Measurements from ENCODE around the gene OBSL1.

The OBSL1 gene

DNA sequence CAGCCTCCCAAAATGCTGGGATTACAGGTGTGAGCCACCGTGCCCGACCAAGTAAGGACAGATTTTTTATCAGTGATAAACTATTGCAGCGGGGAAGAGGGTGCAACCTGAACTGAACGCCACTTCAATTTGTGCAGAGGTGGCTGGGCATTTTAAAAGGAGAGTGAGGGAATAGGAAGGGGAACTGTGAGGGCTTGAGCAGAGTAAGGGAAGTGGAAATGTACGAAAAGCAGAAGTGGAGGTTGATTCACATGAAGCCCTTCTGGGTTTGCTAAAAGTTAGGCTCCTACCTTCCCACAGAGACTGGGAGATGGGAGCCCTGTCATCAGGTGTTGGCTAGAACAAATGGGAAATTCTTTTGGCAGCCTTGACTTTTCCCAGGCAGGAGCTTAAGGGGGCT, 32.4 kb upstream of the OBSL1 start:
- Histone ChIP-seq H3K4me1 (ENCODE audit: control insufficient read depth in 2 of 2, insufficient read depth in 1 of 2, low read depth in 1 of 2, low read length in 2 of 2) (no peaks in the 10 kb centered on the region), H3K9ac (ENCODE audit: low read depth, low read length, poor library complexity) (no peak overlapping the region), H2AK5ac (ENCODE audit: low read depth, low read length) (no peak overlapping the region), H3K27me3 (ENCODE audit: control insufficient read depth in 3 of 3, insufficient read depth in 3 of 3, low read depth in 1 of 3, low read length in 3 of 3) (no peaks in the 10 kb centered on the region), H2BK12ac (ENCODE audit: low read length) (no peak overlapping the region), H3K23ac (ENCODE audit: low read depth, low read length, poor library complexity) (no peak overlapping the region), H3K18ac (ENCODE audit: low read length) (no peak overlapping the region), H3K14ac (ENCODE audit: low read length) (no peak overlapping the region), H4K8ac (ENCODE audit: low read depth, low read length) (no peak overlapping the region), H4K91ac (ENCODE audit: low read depth, low read length, poor library complexity) (no peak overlapping the region), H3K79me1 (ENCODE audit: low read depth, low read length) (peaks cover 1% of the 10 kb centered on the region), H3K4me3 (ENCODE audit: low read length in 2 of 2) (no peak overlapping the region), H2BK5ac (ENCODE audit: low read length) (no peak overlapping the region), H2AFZ (ENCODE audit: low read length) (no peak overlapping the region), H3K4me2 (ENCODE audit: insufficient read depth, low read length, poor library complexity, severe bottlenecking) (no peak overlapping the region), H3K4ac (ENCODE audit: low read length) (no peak overlapping the region), H3K27ac (replicated peaks; ENCODE audit: low read length) (no peak overlapping the region), H2BK15ac (ENCODE audit: low read length) (no peak overlapping the region), H2BK120ac (ENCODE audit: low read depth, low read length) (no peak overlapping the region), H3K9me3 (replicated peaks in 1 of 2; ENCODE audit: control insufficient read depth in 2 of 2, insufficient read depth in 1 of 2, low read depth in 1 of 2, low read length in 2 of 2) (no peaks in the 10 kb centered on the region), H3K36me3 (replicated peaks in 1 of 2; ENCODE audit: control insufficient read depth in 2 of 2, insufficient read depth in 2 of 2, low read length in 2 of 2) (peaks cover 7 to 43% of the 10 kb centered on the region in 2 donors)
- no CpG with 5 or more reads among the region's 5 CpGs for WGBS, 2 donors (ENCODE audit: extremely low coverage in 2 of 2, insufficient read length in 2 of 2, insufficient replicate concordance in 1 of 2)
- no peak for DNase-seq (ENCODE audit: low spot score)

- H2AK5ac ChIP-seq (ENCODE audit: low read depth, low read length) = no peak overlapping the region
- H3K4me2 ChIP-seq (ENCODE audit: insufficient read depth, low read length, poor library complexity, severe bottlenecking) = peak overlapping the region; percentile 52
- peak overlapping the region; percentile 2 for H3K14ac ChIP-seq (ENCODE audit: low read length)
- no peak for DNase-seq (ENCODE audit: low spot score)
- H3K79me1 ChIP-seq (ENCODE audit: low read depth, low read length) = peaks cover 1% of the 10 kb centered on the region
- H4K91ac ChIP-seq (ENCODE audit: low read depth, low read length, poor library complexity) = no peak overlapping the region
- no peak overlapping the region for H3K9ac ChIP-seq (ENCODE audit: low read depth, low read length, poor library complexity)
- no peak overlapping the region for H2BK5ac ChIP-seq (ENCODE audit: low read length)
- H2BK15ac ChIP-seq (ENCODE audit: low read length) = no peak overlapping the region
- H2BK120ac ChIP-seq (ENCODE audit: low read depth, low read length) = no peak overlapping the region
- no peaks in the 10 kb centered on the region for H3K27me3 ChIP-seq (ENCODE audit: control insufficient read depth in 3 of 3, insufficient read depth in 3 of 3, low read depth in 1 of 3, low read length in 3 of 3)
- no peak overlapping the region for H4K8ac ChIP-seq (ENCODE audit: low read depth, low read length)
- peak overlapping the region; percentile 39 for H3K27ac ChIP-seq (replicated peaks; ENCODE audit: low read length)
- H3K9me3 ChIP-seq (replicated peaks in 1 of 2; ENCODE audit: control insufficient read depth in 2 of 2, insufficient read depth in 1 of 2, low read depth in 1 of 2, low read length in 2 of 2) = no peaks in the 10 kb centered on the region
- no peak overlapping the region for H2BK12ac ChIP-seq (ENCODE audit: low read length)
- H2AFZ ChIP-seq (ENCODE audit: low read length) = peak overlapping the region; percentile 97
- peaks cover 4 to 13% of the 10 kb centered on the region in 2 donors for H3K36me3 ChIP-seq (replicated peaks in 1 of 2; ENCODE audit: control insufficient read depth in 2 of 2, insufficient read depth in 2 of 2, low read length in 2 of 2)
- no peak overlapping the region for H3K23ac ChIP-seq (ENCODE audit: low read depth, low read length, poor library complexity)
- H3K18ac ChIP-seq (ENCODE audit: low read length) = no peak overlapping the region
- H3K4me1 ChIP-seq (ENCODE audit: control insufficient read depth in 2 of 2, insufficient read depth in 1 of 2, low read depth in 1 of 2, low read length in 2 of 2) = peaks cover 5 to 6% of the 10 kb centered on the region in 2 donors
- peak overlapping the region; percentile 87 for H3K4me3 ChIP-seq (ENCODE audit: low read length in 2 of 2)
- no CpG with 5 or more reads among the region's 9 CpGs for WGBS, 2 donors (ENCODE audit: extremely low coverage in 2 of 2, insufficient read length in 2 of 2, insufficient replicate concordance in 1 of 2)
- H3K4ac ChIP-seq (ENCODE audit: low read length) = no peak overlapping the region
Observed at GRCh38 chr2:219598308-219599078, 27.2 kb upstream of the OBSL1 start.

- Histone ChIP-seq H3K4me3 (ENCODE audit: low read length in 2 of 2) (peak within 1 kb of the TSS; percentile 87), H3K4ac (ENCODE audit: low read length) (no peak within 1 kb of the TSS), H2BK5ac (ENCODE audit: low read length) (peak within 1 kb of the TSS; percentile 83), H3K4me1 (ENCODE audit: control insufficient read depth in 2 of 2, insufficient read depth in 1 of 2, low read depth in 1 of 2, low read length in 2 of 2) (peaks cover 5 to 6% of the 10 kb centered on the region in 2 donors), H3K36me3 (replicated peaks in 1 of 2; ENCODE audit: control insufficient read depth in 2 of 2, insufficient read depth in 2 of 2, low read length in 2 of 2) (peaks cover 4 to 12% of the 10 kb centered on the region in 2 donors), H3K4me2 (ENCODE audit: insufficient read depth, low read length, poor library complexity, severe bottlenecking) (peak within 1 kb of the TSS; percentile 81), H3K79me1 (ENCODE audit: low read depth, low read length) (peaks cover 1% of the 10 kb centered on the region), H3K9me3 (replicated peaks in 1 of 2; ENCODE audit: control insufficient read depth in 2 of 2, insufficient read depth in 1 of 2, low read depth in 1 of 2, low read length in 2 of 2) (no peaks in the 10 kb centered on the region), H2BK12ac (ENCODE audit: low read length) (no peak within 1 kb of the TSS), H2BK15ac (ENCODE audit: low read length) (no peak within 1 kb of the TSS), H2BK120ac (ENCODE audit: low read depth, low read length) (peak within 1 kb of the TSS; percentile 74), H4K8ac (ENCODE audit: low read depth, low read length) (peak within 1 kb of the TSS; percentile 6), H2AFZ (ENCODE audit: low read length) (peak within 1 kb of the TSS; percentile 97), H2AK5ac (ENCODE audit: low read depth, low read length) (peak within 1 kb of the TSS; percentile 32), H3K23ac (ENCODE audit: low read depth, low read length, poor library complexity) (peak within 1 kb of the TSS; percentile 95), H3K27me3 (ENCODE audit: control insufficient read depth in 3 of 3, insufficient read depth in 3 of 3, low read depth in 1 of 3, low read length in 3 of 3) (no peaks in the 10 kb centered on the region), H3K27ac (replicated peaks; ENCODE audit: low read length) (peak within 1 kb of the TSS; percentile 94), H3K9ac (ENCODE audit: low read depth, low read length, poor library complexity) (no peak within 1 kb of the TSS), H3K14ac (ENCODE audit: low read length) (peak within 1 kb of the TSS; percentile 2), H4K91ac (ENCODE audit: low read depth, low read length, poor library complexity) (no peak within 1 kb of the TSS), H3K18ac (ENCODE audit: low read length) (peak within 1 kb of the TSS; percentile 92)
- no CpG with 5 or more reads among the region's 57 CpGs for WGBS, 2 donors (ENCODE audit: extremely low coverage in 2 of 2, insufficient read length in 2 of 2, insufficient replicate concordance in 1 of 2)
- DNase-seq (ENCODE audit: low spot score) = peak; percentile 94
Observed at GRCh38 chr2:219597552-219598307, 26.4 kb upstream of the OBSL1 start, which contains the start of gene STK11IP. Gene STK11IP (plus strand): TSS chr2:219597857. CDS start chr2:219598120, 263 bp downstream.
